GM21619 (cell line): ENCODE data around the gene GRPR.
"Not testable (repeated sequence)": the region's sequence is repeated elsewhere in the genome, so short reads cannot be mapped to it uniquely, and the experiment has no call there.

ENCODE experiments used
- ATAC-seq: cut with Tn5 transposase; IDR thresholded peaks from one replicate; pipeline ENCODE4 v1.9.1; 2021; ENCODE audit not compliant: unreplicated experiment

GRPR gene

DNA sequence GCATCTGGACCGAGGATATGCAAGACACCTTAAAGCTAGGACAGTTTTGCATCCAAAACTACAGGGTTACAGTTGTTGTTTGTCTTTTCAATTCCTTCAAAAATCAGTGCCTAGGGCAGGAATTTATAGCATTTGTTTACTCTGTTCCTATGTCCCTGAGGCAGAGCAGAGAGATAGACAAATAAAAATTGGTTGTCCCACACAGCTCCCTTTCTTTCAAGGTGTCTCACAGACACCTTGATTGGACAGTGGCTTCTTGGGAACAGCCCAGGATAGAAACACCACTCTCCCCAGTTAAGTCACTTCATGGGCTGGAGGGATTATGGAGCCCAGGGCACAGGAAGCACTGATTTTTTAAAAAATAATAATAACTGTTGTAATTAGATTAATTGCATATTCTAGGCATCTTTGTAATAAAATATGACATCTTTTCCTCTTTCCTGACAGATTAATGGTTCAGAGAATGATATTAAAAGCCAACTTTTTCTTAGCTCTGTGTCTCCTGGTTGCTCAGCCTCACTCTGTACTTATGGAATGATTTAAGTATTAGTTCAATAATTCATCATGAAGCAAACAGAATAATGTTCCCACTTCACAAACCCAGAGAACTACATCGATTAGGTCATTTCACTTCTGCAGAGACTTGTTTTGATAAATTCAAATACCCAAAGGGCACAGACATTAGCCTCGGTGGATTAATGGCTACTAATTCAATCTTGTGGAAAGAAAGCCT lies 52.1 kb downstream of the GRPR start:
- ATAC-seq = no peak

- ATAC-seq = no peak
Measured at GRCh38 chrX:16177260-16177659, 53.9 kb downstream of the GRPR start.

- not testable (repeated sequence) for ATAC-seq
Measured at GRCh38 chrX:16183843-16184242, 60.5 kb downstream of the GRPR start.

GRCh38 chrX:16185725-16186136 lies 62.4 kb downstream of the GRPR start:
- peak; percentile 99 for ATAC-seq

GRCh38 chrX:16186380-16187007 lies 63.1 kb downstream of the GRPR start:
- no peak for ATAC-seq

DNA sequence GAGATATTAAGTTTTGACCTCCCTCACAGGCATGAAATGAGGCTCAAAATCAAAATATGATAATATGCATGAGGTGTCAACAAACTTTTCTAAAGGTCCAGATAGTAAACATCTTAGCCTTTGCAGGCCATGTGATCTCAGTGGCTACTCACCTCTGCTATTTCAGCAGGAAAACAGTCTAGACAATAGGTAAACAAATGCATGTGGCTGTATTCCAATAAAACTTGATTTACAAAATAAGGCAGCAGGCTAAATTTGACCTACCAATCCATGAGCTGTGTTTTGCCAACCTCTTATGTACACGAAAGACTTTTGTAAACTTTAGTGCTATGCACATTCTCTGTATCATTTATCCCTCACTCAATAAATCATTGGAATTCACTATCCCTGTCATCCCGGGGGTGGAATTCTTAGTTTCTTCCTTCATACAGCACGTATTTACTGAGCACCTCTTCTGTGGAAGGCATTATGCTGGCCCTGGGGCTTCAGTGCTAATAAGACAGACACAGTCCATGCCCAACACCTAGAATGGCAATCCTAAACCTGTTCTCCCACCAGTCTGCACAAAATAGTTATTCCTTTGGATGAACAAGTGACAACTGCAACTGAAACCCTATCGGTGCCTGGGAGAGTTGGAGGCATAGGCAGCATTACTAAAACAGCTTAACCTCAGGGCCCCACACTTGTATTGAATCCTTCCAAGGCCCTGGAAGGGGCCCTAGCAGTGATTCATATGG lies 63.8 kb downstream of the GRPR start:
- no peak for ATAC-seq

- no peak for ATAC-seq
Measured at GRCh38 chrX:16188687-16189086, 65.3 kb downstream of the GRPR start.

DNA sequence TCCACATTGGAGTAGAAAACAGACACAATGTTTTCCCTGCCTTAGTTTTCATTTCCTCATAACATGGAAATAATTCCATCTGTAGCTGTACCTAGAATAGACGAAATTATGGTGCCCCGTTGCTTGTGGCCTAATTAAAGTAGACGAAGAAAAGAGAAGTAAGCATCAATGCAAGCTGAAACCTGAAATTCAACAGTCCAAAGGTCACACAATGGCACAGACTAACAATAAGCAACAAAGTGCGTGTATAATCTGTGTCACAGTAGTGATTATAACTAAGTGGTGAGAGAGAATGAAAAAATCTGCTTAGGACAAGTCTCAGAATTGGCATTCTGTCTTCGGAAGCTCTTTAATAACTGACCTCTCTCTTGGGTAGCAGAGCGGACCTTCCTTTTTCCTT lies 68.2 kb downstream of the GRPR start:
- no peak for ATAC-seq

DNA sequence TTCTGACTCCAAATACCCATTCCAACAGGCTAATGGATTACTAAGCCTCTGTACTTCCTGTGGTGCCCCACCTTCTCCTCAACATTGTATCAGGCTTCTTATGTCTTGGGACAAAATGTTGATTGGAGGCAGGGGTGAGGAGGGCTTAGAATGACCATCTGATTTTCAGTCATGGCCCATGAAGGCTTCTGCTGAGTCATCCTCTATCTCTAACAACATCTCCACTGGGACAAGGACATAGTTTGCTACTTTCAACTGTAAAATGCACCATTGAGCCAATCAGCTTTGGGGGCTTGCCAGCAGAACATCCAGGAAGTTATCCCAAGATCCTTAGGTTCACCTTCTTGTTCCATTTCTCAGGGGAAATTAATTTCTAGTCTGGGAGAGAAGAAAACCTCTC lies 73.5 kb downstream of the GRPR start:
- ATAC-seq = no peak

- ATAC-seq = no peak
Measured at GRCh38 chrX:16199343-16199742, 76.0 kb downstream of the GRPR start.

GRCh38 chrX:16202943-16203342 lies 79.6 kb downstream of the GRPR start:
- ATAC-seq = no peak
